Small intestine (tissue), 7 donors: ENCODE results near the gene MESD. TPM values are rescaled to one million over a fixed set of nuclear protein-coding genes. Genes with fewer than 3 reads are reported as not detected.

Experiments used
- DNase-seq, 2 donors: peaks; one replicate each; pipeline versions ENCODE4 v3.0.0 to v3.0.0-alpha.2; 2013
- FAIRE-seq: peaks from 2 replicates; lab custom pipeline; 2012; peaks lifted over from hg19 to GRCh38; lab: Jason Lieb, UNC
- H3K27ac ChIP-seq, 3 donors: one replicate each; pipeline ENCODE4 v1.5.1; 2013; ENCODE audit warnings: low read length in 2 of 3, mild to moderate bottlenecking in 2 of 3, control low read depth in 1 of 3, inconsistent platforms in 1 of 3, low read depth in 1 of 3, moderate library complexity in 1 of 3
- H3K27me3 ChIP-seq, 3 donors: one replicate each; pipeline ENCODE4 v1.6.1; 2013; ENCODE audit warnings: low read length in 3 of 3, inconsistent platforms in 1 of 3; ENCODE audit not compliant: control insufficient read depth in 3 of 3, insufficient read depth in 3 of 3
- H3K36me3 ChIP-seq, 3 donors: one replicate each; pipeline ENCODE4 v1.6.1; 2013; ENCODE audit warnings: low read length in 3 of 3, inconsistent platforms in 1 of 3, low read depth in 1 of 3, mild to moderate bottlenecking in 1 of 3, moderate library complexity in 1 of 3; ENCODE audit not compliant: control insufficient read depth in 3 of 3, insufficient read depth in 2 of 3
- H3K4me1 ChIP-seq, 3 donors: one replicate each; pipeline ENCODE4 v1.6.1; 2013; ENCODE audit warnings: low read length in 2 of 3, inconsistent platforms in 1 of 3, low read depth in 1 of 3, mild to moderate bottlenecking in 1 of 3, moderate library complexity in 1 of 3; ENCODE audit not compliant: control insufficient read depth in 3 of 3, insufficient read depth in 2 of 3
- H3K4me3 ChIP-seq, 3 donors: one replicate each; pipeline ENCODE4 v1.5.1; 2013; ENCODE audit warnings: low read length in 3 of 3, control low read depth in 1 of 3, inconsistent platforms in 1 of 3, low read depth in 1 of 3, mild to moderate bottlenecking in 1 of 3, moderate library complexity in 1 of 3
- H3K9me3 ChIP-seq, 2 donors: one replicate each; pipeline ENCODE4 v1.6.1; 2013; ENCODE audit warnings: low read depth in 1 of 2, low read length in 1 of 2; ENCODE audit not compliant: control insufficient read depth in 2 of 2, insufficient read depth in 1 of 2
- WGBS, 3 donors: extraction: QIAGEN DNeasy Blood & Tissue Kit; methylation state at CpG; one replicate each; pipeline ENCODE4 v1.1.7; 2013; 5-methylcytosine and 5-hydroxymethylcytosine counted together
- polyA plus RNA-seq, 4 donors: library from polyadenylated mRNA; stranded (reverse) in 3 of 4; unstranded in 1 of 4; fragments of 200-250 nt in 3 of 4; fragments of 120-200 nt in 1 of 4; gene quantifications; one replicate each; pipeline versions ENCODE4 v1.2.1 to v1.2.3, GENCODE V29; 2013
- donor health status: healthy with polysubstance abuse.
- donor health status: control.
- donor health status: control.
- donor health status: Bipolar disorder and iron deficiency.
- donor health status: healthy.

MESD gene
- polyA plus RNA-seq, 4 donors: 4.7 to 33.9 (median 13.6) TPM

DNA sequence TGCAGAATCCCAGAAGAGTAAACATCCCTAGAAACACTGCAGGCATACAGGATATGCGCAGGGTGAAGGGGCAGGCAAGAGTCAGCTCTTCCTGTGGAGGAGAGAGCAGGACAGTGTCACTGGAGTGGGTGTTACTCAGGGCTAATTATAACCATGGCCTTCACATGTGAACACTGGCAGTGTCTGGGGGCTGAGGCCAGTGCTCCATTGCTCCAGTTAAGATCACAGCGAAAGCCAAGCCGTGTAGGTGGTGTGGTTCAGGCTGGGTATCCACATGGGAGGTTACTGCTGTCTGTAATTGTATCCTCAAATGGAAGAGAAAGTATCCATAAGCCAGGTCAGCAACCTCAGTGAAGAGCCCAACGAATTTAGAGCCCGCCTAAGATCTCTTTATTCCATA lies 84.6 kb downstream of the MESD start:
- no peak for FAIRE-seq
- H3K27ac ChIP-seq: no peak overlapping the region
- no peaks in the 10 kb centered on the region for H3K4me1 ChIP-seq
- no peaks in the 10 kb centered on the region for H3K27me3 ChIP-seq
- no peak overlapping the region for H3K4me3 ChIP-seq
- 76 to 96% (median 95%) methylated on average over 5 of the region's 5 CpGs for WGBS, 3 donors
- DNase-seq: no peak
- peaks cover 0 to 3% (median 0%) of the 10 kb centered on the region in 3 donors for H3K36me3 ChIP-seq
- peaks cover 0 to 2% of the 10 kb centered on the region in 2 donors for H3K9me3 ChIP-seq

DNA sequence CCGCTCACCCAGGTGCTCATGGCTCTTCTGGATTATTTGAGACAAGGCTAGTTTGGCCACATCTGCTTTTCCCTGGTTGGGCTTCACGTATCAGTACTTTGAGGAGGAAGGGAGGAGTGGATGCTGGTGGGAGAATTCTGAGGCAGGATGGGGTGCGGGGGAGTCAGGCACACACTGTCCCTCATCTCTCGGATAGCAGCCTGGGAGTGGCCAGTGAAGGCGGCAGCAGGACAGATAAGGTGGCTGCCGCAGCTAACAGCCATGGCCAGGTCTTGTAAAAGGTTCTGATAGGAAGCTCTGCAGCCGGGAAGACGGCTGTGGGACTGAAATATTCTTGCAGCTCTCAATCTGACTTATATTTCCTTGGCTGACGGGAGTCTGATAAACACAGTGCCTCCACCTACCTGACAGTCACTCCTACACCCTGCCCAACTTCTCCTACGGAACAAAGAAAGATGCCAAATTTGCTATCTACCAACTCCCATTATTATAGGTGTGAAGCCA lies 87.3 kb downstream of the MESD start:
- WGBS, 3 donors: 77 to 90% (median 87%) methylated on average over 10 of the region's 10 CpGs
- Histone ChIP-seq H3K4me1 (no peaks in the 10 kb centered on the region), H3K27me3 (no peaks in the 10 kb centered on the region), H3K27ac (no peak overlapping the region), H3K9me3 (no peaks in the 10 kb centered on the region), H3K4me3 (no peak overlapping the region), H3K36me3 (no peaks in the 10 kb centered on the region)
- FAIRE-seq: no peak
- DNase-seq: no peak

DNA sequence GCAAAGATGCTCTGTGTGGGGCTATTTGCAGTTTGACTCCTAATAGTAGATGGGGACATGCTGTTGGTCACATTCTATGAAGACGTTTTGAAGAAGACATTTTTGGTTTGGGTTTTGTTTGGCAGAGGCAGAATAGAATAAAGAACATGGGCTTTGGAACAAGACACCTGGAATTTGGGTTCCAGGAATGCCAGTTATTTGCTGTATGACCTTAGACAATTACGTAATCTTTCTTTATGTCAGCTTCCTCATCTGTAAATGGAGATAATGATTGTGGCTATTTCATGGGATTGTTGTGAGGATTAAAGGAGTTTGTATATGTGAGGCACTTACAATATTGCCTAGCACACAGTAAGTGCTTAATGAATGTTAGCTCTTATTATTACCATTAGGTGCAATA lies 91.6 kb downstream of the MESD start:
- Histone ChIP-seq H3K27me3 (no peaks in the 10 kb centered on the region), H3K4me1 (no peaks in the 10 kb centered on the region), H3K27ac (no peak overlapping the region), H3K36me3 (peaks cover 0 to 3% (median 0%) of the 10 kb centered on the region in 3 donors), H3K9me3 (peaks cover 0 to 9% of the 10 kb centered on the region in 2 donors), H3K4me3 (no peak overlapping the region)
- no peak for DNase-seq
- no peak for FAIRE-seq
- WGBS, 3 donors: 72 to 87% (median 84%) methylated on average over 2 of the region's 2 CpGs

Other genes starting within 250 kb of the MESD start
- gene CEMIP, start 210.4 kb downstream of the MESD start, polyA plus RNA-seq: 1 to 10 TPM in 1 of 4 donors, under 1 TPM in 3; 0.27 to 1.4 (median 0.93) TPM
- gene TLNRD1, start 11.1 kb upstream of the MESD start, polyA plus RNA-seq: 10 to 100 TPM in 1 of 4 donors, 1 to 10 TPM in 3; 4.9 to 11.9 (median 6.9) TPM
- gene CFAP161, start 144.5 kb upstream of the MESD start, polyA plus RNA-seq: under 1 TPM in 2 of 4 donors, not detected in 2; 0.15 to 0.31 TPM
- 1 to 10 TPM; 1.8 to 9.7 (median 7.9) TPM for gene IL16, start 207.1 kb upstream of the MESD start, polyA plus RNA-seq